Amygdala (tissue), 56 donors: Measurements from ENCODE around the gene PRAC1.
"Not testable (repeated sequence)": the region's sequence is repeated elsewhere in the genome, so short reads cannot be mapped to it uniquely, and the experiment has no call there.

Source experiments
- DNase-seq, 56 donors: peaks; one replicate each; lab custom pipeline; 2025; lab: John Stamatoyannopoulos, UW

The PRAC1 gene

DNA sequence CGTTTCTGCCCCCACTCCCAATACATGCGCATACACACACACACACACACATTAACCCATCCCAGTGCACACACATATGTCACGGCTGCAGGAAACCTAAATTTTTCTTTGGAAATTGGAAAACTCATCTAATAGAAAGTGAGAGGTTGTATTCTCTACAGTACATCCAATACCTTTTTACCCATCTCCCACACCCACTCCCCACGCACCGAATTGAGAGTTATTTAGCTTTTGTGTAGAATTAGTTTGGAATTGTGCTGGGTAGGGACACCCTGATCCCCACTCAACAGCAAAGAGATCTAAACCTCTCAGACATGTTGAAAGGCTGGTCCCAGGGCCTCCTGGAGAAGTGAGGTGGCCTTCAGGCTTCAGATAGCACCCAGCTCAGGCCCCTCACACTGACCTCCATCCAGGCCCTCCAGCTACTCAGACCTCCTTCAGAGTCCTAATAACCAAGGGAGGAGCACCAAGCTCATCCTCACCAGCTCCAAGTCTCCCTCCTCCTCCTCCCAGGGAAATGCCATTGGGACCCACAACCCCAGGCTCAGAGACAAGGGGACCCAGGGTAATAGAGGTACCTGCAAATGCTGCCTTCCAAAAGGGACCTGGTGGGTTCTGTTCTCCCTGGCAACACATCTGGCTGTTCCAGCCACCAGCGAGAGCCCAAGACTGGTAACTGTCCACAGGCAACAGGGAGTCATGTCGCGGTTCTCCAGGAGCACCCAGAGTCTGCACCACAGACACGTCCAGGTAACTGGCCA, 5.3 kb upstream of the PRAC1 start:
- no peak for DNase-seq

DNA sequence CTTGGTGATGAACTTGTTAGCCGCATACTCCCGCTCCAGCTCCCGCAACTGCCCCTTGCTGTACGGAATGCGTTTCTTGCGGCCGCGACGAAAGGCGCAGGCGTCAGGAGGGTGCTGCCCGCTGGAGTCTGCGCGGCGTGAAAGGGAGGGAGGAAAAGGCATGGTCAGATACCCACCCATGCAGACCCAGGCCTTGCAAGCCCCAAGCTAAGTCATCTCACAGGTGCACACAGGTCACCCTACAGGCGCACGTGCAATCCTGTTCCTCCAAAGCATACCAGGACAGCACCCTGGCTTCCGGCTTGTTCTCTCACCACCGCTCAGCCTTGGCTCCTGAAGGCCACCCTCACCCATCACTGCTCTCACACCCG, 4.6 kb upstream of the PRAC1 start:
- no peak for DNase-seq

GRCh38 chr17:48726114-48726915, 4.0 kb upstream of the PRAC1 start:
- no peak for DNase-seq

- no peak for DNase-seq
Observed at GRCh38 chr17:48725288-48726064, 3.2 kb upstream of the PRAC1 start.

DNA sequence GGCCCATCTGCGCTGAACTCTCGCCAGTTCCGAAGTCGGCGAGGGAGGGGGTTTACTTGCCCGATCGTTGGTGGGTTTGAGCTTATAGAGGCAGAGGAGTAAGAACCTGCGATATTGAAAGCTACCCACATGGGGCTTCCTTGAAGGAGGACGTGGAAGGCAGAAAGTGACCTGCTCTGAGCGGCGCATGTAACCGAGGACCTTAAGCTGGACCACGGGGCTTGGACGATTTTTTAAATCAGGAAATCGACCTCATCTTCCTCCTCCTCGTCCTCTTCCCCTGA, 2.6 kb upstream of the PRAC1 start:
- no peak for DNase-seq

DNA sequence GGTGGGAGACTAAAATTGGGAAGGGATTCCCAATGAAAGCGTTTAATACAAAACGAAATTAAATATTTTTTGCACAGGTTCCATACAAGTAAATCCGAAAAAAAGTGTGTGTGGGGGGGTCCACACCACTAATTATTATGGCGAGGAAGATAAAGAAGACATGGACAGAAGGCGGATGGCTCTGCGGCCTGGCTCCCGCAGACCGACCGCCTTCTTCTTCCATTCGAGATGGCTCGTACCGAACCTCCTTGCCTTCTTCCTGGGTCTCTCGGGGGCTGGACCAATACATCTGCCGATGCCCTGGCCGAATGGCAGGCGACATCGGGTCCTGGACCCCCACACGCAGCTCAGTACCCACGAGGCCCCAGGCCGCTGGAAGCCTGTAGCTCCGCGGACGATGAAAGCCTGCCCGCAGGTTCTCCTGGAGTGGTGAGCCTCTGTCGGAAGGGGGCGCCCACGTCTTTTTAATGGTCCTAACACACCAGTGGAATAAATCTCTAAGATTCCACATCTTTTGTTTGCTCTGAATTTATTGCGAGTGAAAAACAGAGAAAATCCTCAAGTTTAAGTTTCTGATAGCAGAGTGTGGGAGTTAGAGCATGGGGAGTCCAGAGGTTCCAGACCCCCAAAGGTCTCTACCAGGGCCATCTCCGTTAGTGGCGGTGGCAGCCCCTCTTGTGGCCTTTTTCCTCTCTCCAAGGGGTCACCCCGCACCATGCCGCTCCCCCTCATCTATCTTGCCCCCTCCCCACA, 2.1 kb upstream of the PRAC1 start:
- peak in 45 of 56 donors; percentile 1 to 81 (median 23) for DNase-seq

- no peak for DNase-seq
Observed at GRCh38 chr17:48723423-48724250, 1.3 kb upstream of the PRAC1 start.

DNA sequence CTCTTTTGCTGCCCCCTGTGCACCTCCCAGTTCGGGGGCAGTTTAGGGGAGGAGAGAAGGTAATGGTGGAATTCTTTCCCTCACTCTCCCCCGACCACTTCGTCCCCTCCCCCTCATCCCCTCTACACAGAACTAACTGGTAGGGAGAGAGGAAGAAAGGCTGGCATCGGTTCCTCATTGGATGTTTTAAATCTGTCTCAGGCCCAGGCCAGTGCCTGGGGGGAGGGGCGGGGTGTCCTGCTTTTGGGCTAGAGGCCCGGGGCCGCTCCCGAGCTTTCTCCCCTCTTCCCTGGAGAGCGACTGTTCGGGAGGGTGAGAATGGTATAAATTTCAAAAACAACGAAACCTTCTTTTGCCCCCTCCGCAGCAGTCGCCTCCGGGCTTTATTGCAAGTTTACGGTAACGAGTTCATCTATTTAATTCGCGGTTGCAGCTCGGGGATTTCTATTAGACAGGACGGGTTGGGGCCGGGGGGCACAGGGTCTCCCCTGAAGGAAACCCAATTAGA, 651 bp upstream of the PRAC1 start, which contains the start of gene PRAC2:
Gene PRAC2, plus strand, starts transcription at position 271 of the 508 bp plus-strand sequence. CDS start 1,226 bp downstream, outside the sequence.
- DNase-seq, result peak in 2 of 56 donors; percentile 5 to 25

DNA sequence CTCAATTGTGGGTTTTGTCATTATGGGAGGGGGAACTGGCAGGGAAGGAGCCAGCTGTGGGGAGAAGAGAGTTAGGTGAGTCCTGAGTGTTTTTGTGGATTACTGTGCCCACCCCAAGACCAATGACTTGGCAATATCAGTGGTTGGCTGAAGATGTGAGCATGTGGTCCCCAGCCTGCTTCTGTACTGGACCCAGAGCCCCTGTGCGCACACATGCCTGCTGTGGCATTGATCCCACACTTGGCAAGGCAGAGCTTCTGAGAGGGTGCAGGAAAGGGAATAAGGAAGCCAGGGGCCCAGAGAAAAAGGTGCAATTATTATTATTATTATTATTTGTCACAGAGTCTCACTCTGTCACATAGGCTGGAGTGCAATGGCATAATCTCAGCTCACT, 1.3 kb downstream of the PRAC1 start:
- DNase-seq, result no peak

GRCh38 chr17:48720266-48721008, 1.9 kb downstream of the PRAC1 start:
- DNase-seq, result no peak

DNA sequence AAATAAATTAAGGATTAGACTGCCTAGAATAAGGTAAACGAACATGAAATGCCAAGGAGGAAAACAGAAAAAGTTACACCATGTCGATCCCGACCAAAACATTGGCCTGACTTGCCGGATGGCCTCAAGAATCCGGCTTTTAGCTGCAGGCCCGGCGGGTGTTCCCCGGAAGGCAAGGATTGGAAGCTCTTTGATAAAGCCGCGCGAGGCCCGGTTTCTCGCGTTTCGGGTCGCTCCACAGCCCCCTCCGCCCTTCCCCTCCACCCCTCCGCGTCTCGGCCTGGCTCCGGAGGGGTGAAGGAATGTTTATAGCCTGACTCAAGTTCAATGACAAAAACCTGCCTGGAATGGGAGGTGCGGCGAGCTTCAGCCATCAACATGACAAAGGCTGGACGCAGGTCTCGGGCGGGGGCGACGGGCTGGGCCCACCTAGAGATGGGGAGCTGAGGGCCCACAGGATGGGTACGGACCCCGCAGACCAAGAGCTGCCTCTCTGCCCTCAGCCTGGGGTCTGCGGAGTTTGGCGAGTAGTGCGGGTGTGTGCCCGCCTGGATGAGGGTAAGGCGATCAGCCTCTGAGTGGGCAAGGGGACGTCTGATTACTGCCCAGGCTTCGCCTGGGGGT, 2.6 kb downstream of the PRAC1 start:
- no peak for DNase-seq

DNA sequence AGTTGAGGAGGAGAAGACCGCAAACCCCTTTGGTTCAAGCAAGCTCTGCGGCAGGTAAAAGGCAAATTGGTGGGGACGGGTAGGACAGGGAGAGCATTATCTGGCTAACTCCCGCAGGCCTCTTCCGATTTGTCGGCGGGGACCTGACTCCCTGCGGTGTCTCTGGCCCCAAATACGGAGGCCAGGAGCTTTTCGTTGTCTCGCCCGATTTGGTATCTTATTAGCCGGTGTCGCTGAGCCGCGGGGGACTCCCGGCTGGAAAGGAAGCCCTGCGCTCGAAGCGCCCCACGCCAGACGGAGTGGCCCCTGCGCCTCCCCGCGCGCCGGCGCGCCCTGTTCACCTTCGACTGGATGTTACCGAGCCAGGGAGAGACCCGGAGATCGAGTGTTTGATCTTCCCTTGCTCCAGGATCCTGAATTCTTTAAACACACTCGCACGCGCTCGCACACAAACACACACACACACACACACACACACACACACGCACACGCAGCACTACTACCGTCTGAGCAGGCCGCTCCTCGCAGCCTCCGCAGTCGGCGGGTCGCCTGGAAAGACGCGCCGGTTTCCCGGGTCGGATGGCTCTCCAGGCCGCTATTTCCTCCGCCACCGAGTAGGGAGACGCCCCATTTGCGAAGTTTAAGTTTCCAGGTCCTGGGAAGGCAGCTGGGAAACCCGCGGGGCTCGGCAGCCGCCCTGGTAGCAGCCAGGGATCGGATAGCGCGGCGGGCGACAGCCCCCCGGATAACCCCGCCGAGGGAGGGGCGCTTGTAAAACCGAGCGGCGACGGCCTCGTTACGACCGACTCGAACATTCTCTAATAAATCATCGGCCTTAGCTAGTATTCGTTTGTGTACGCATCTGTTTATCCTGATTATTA, 3.3 kb downstream of the PRAC1 start:
- DNase-seq, result no peak

GRCh38 chr17:48718227-48718760, 4.0 kb downstream of the PRAC1 start:
- no peak for DNase-seq

- DNase-seq, result no peak
Observed at GRCh38 chr17:48717367-48718226, 4.7 kb downstream of the PRAC1 start.

- not testable (repeated sequence) for DNase-seq
Observed at GRCh38 chr17:48716549-48716948, 5.8 kb downstream of the PRAC1 start.
